Activated CD8-positive, alpha-beta T cell treated with anti-CD3 and anti-CD28 coated beads for 36 hours (primary cell): ENCODE data around the gene ZNF652. TPM values are rescaled to one million over a fixed set of nuclear protein-coding genes. Genes with fewer than 3 reads are reported as not detected.
A peak's percentile ranks its signal among the peaks of the same experiment; 100 is the strongest.

Source experiments
- ATAC-seq: fragments of 200-7000 bp; cut with Tn5 transposase; one replicate; pipeline ENCODE4 v1.10.0; 2021; ENCODE audit warnings: mild to moderate bottlenecking, moderate library complexity
- CTCF ChIA-PET: fragments of 350-600 bp; sonication (Branson Sonifier 250); formaldehyde crosslinking; loops from one replicate; lab custom pipeline; 2021; ENCODE audit warnings: antibody characterized with exemption; lab: Charles Lee
- POLR2A ChIA-PET: fragments of 350-600 bp; sonication (Branson Sonifier 250); formaldehyde crosslinking; loops from one replicate; lab custom pipeline; 2021; ENCODE audit warnings: antibody characterized with exemption; lab: Charles Lee
- DNase-seq: peaks from one replicate; pipeline ENCODE4 v3.0.0-alpha.2; 2020
- H3K27ac Mint-ChIP-seq: one replicate; pipeline ENCODE4 v1.8.0; 2021; ENCODE audit warnings: mild to moderate bottlenecking, mixed read lengths
- H3K27me3 Mint-ChIP-seq: one replicate; pipeline ENCODE4 v1.8.0; 2021; ENCODE audit warnings: mixed read lengths
- H3K36me3 Mint-ChIP-seq: one replicate; pipeline ENCODE4 v1.8.0; 2021; ENCODE audit warnings: low read depth, mixed read lengths
- H3K4me1 Mint-ChIP-seq: one replicate; pipeline ENCODE4 v1.8.0; 2021; ENCODE audit warnings: low read depth, mixed read lengths
- H3K4me3 Mint-ChIP-seq: one replicate; pipeline ENCODE4 v1.8.0; 2021; ENCODE audit warnings: mild to moderate bottlenecking, moderate library complexity, mixed read lengths
- H3K9me3 Mint-ChIP-seq: one replicate; pipeline ENCODE4 v1.8.0; 2021; ENCODE audit warnings: mixed read lengths
- intact Hi-C: fragments of 100-400 bp; cut with micrococcal nuclease; formaldehyde crosslinking; loops from one replicate; pipeline ENCODE4 v1.10.0; 2022
- total RNA-seq, 2 experiments: library from RNA; stranded (reverse); gene quantifications; one replicate each; pipeline ENCODE4 v1.2.3, GENCODE V29; 2021
- TF ChIP-seq, protein P1 (sequence below): fragments of 200-600 bp; IDR thresholded peaks from one replicate; pipeline ENCODE4 v1.8.0; 2022; ENCODE audit warnings: antibody characterized with exemption, mild to moderate bottlenecking

Gene ZNF652
- total RNA-seq, 2 experiments from 2014 or later: 6.4 to 6.7 TPM

DNA sequence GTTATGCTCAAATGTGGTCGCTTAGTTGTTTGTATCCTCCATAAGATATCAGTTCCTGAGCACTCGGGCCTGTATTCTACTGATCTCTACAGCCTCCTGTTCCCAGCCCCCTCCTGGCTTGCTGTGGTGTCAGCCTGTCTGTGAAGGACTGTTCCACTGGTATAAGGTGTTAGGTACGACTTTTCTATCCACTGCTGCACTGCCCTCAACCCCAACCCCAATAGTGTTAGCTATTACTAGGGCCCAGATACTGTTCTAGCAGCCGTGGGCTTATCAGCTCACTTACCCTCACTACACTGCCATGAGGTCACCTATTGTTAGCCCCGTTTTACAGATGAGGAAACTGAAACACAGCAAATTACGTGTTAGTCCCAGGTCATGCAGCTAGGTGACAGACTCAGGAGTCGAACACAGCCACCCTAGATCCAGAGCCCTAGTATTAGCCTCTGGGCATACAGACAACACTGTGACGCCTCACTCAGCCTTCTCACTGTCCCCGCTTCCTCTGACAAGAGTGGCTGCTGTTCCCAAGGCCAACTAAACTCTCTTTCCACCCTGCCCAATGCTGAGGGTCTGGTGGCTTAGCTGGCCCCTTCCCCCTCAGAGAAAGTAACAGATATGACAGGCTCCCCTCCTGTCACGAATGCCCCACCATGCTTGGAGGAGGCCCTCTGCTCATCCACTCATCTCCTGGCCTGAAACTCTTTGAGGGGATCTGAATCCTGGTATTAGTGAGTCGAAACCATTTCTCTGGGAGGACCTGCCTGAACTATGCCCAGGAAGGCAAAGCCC is 25.6 kb upstream of the ZNF652 start:
- TF ChIP-seq, protein P1, sequence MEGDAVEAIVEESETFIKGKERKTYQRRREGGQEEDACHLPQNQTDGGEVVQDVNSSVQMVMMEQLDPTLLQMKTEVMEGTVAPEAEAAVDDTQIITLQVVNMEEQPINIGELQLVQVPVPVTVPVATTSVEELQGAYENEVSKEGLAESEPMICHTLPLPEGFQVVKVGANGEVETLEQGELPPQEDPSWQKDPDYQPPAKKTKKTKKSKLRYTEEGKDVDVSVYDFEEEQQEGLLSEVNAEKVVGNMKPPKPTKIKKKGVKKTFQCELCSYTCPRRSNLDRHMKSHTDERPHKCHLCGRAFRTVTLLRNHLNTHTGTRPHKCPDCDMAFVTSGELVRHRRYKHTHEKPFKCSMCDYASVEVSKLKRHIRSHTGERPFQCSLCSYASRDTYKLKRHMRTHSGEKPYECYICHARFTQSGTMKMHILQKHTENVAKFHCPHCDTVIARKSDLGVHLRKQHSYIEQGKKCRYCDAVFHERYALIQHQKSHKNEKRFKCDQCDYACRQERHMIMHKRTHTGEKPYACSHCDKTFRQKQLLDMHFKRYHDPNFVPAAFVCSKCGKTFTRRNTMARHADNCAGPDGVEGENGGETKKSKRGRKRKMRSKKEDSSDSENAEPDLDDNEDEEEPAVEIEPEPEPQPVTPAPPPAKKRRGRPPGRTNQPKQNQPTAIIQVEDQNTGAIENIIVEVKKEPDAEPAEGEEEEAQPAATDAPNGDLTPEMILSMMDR: no peak
- peak; percentile 68 for ATAC-seq
- H3K9me3 Mint-ChIP-seq: no peaks in the 10 kb centered on the region
- no peaks in the 10 kb centered on the region for H3K27me3 Mint-ChIP-seq
- peak overlapping the region; percentile 62 for H3K4me3 Mint-ChIP-seq
- peaks cover 2% of the 10 kb centered on the region for H3K36me3 Mint-ChIP-seq
- H3K4me1 Mint-ChIP-seq: peaks cover 42% of the 10 kb centered on the region
- intact Hi-C loops: no loop called here
- POLR2A ChIA-PET: interaction anchor here (0.7 to 1.8 kb wide), 6 partner anchors 9 to 45 kb away, joined by 3 to 10 read pairs (median 6); no protein-coding TSS in a partner anchor
- CTCF ChIA-PET: interaction anchor here (0.9 to 19.1 kb wide), 10 partner anchors 12 to 170 kb away, joined by 3 to 189 read pairs (median 4); partner anchors contain the start of gene ZNF652
- peak overlapping the region; percentile 95 for H3K27ac Mint-ChIP-seq
- peak; percentile 37 for DNase-seq

DNA sequence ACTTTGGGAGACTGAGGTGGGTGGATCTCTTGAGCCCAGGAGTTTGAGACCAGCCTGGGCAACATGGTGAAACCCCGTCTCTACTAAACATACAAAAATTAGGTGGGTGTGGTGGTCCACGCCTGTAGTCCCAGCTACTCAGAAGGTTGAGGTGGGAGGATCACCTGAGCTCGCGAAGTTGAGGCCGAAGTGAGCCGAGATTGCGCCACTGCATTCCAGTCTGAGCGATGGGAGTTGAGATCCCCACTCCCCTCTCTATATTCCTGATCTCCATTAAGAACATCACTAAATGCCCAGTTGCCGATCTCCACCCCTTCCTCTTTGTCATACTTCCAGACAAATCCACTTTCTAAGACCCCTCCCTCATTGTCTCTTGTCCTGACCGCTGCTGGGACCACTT is 24.3 kb upstream of the ZNF652 start:
- no peak overlapping the region for H3K4me3 Mint-ChIP-seq
- ChIA-PET POLR2A (no interaction called here), CTCF (interaction anchor here (0.6 to 19.1 kb wide), 6 partner anchors 13 to 206 kb away, joined by 3 to 189 read pairs (median 4); no protein-coding TSS in a partner anchor)
- ATAC-seq (no peak), DNase-seq (no peak)
- H3K36me3 Mint-ChIP-seq: peaks cover 2% of the 10 kb centered on the region
- no peak overlapping the region for H3K27ac Mint-ChIP-seq
- intact Hi-C loops: no loop called here
- H3K4me1 Mint-ChIP-seq: peaks cover 42% of the 10 kb centered on the region
- no peaks in the 10 kb centered on the region for H3K9me3 Mint-ChIP-seq
- H3K27me3 Mint-ChIP-seq: no peaks in the 10 kb centered on the region
- TF ChIP-seq, protein P1: no peak

DNA sequence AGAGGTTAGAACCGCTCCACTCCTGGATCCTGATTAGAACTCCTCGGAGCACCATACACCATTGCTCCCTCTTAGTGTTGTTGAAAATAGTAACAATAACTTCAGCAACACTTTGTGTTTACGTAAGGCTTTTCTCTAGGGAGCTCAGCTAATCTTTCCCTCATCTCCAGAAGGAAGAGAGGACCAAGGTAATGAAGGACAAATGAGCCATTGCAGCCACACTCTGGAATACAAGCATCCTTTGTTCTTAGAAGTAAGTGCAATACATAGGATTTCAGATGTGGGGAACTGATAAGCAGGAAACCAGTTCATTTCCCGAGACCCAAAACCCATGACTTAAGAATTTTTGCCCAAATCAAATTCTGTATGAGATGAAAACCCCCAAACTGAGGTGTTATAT is 22.9 kb upstream of the ZNF652 start:
- no peaks in the 10 kb centered on the region for H3K27me3 Mint-ChIP-seq
- H3K27ac Mint-ChIP-seq: no peak overlapping the region
- intact Hi-C loops: no loop called here
- no peaks in the 10 kb centered on the region for H3K9me3 Mint-ChIP-seq
- CTCF ChIA-PET: interaction anchor here (1.2 to 19.1 kb wide), 5 partner anchors 15 to 93 kb away, joined by 3 to 189 read pairs (median 4); no protein-coding TSS in a partner anchor
- peaks cover 2% of the 10 kb centered on the region for H3K36me3 Mint-ChIP-seq
- peaks cover 28% of the 10 kb centered on the region for H3K4me1 Mint-ChIP-seq
- TF ChIP-seq, protein P1: no peak
- no peak overlapping the region for H3K4me3 Mint-ChIP-seq
- DNase-seq: no peak
- POLR2A ChIA-PET: interaction anchor here (0.8 to 1.2 kb wide), 2 partner anchors 24 to 66 kb away, joined by 3 read pairs; no protein-coding TSS in a partner anchor
- ATAC-seq: no peak

DNA sequence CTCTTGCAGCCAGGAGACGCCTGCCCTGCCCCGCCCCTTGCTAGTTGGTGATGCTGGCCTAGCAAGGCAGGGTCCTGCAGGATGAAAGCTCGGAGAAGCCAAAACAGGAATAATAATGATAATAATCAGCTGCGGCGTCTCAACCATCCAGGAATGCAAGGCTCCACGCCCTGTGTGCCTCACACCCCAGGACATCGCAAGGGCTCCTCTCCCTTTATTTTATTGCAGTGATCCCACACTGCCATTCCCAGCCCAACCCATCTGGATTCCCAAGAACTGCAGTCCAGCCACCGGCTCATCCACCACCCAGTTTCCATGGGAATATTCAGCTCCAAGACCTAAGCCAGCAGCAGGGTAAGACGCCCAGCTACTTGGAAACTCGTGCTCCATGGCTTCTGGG is 21.0 kb upstream of the ZNF652 start:
- TF ChIP-seq, protein P1: no peak
- ChIA-PET POLR2A (no interaction called here), CTCF (interaction anchor here (4.1 to 19.1 kb wide), 2 partner anchors 14 to 65 kb away, joined by 21 to 189 read pairs; no protein-coding TSS in a partner anchor)
- Mint-ChIP-seq H3K36me3 (no peaks in the 10 kb centered on the region), H3K27ac (no peak overlapping the region), H3K9me3 (no peaks in the 10 kb centered on the region), H3K4me1 (peaks cover 11% of the 10 kb centered on the region), H3K27me3 (no peaks in the 10 kb centered on the region), H3K4me3 (no peak overlapping the region)
- intact Hi-C loops: no loop called here
- ATAC-seq: no peak
- DNase-seq: no peak

DNA sequence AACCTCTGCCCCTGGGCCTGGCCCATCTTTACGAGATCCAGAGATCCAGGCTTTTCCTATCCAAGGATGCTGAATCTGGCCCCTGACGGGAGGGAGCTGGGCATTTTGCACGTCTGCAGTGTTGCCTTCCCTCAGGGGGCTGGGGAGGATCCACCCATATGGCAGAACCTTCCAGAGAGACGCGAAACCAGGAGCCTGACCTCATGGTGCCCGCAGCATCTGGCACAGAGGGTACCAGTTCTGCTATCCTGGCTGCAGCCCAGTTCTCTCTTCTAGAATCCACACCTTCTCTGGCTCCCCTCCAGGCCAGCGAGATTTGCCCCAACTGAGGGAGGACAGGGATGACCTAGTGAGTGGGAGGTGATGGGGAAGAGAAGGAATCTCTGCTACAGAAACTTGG is 20.5 kb upstream of the ZNF652 start:
- H3K4me1 Mint-ChIP-seq: peaks cover 6% of the 10 kb centered on the region
- H3K9me3 Mint-ChIP-seq: no peaks in the 10 kb centered on the region
- intact Hi-C loops: no loop called here
- no peak overlapping the region for H3K27ac Mint-ChIP-seq
- ChIA-PET CTCF (interaction anchor here (4.1 to 19.1 kb wide), 2 partner anchors 14 to 64 kb away, joined by 21 to 189 read pairs; no protein-coding TSS in a partner anchor), POLR2A (no interaction called here)
- TF ChIP-seq, protein P1: no peak
- ATAC-seq (no peak), DNase-seq (no peak)
- H3K36me3 Mint-ChIP-seq: no peaks in the 10 kb centered on the region
- H3K27me3 Mint-ChIP-seq: no peaks in the 10 kb centered on the region
- H3K4me3 Mint-ChIP-seq: no peak overlapping the region
